Measurements from ENCODE around the gene EXOC3L1. TPM values are rescaled to one million over a fixed set of nuclear protein-coding genes. Genes with fewer than 3 reads are reported as not detected.

The EXOC3L1 gene
- polyA plus RNA-seq, 1 experiment = not detected

- H3K4me3 ChIP-seq (ENCODE audit: low read depth, low read length) = no peak overlapping the region
- H3K9me3 ChIP-seq (ENCODE audit: control insufficient read depth, insufficient read depth, low read length) = no peaks in the 10 kb centered on the region
- ChIA-PET POLR2A (interaction anchor here (0.5 to 0.7 kb wide), 2 partner anchors 10 to 27 kb away, joined by 3 read pairs; no protein-coding TSS in a partner anchor), CTCF (interaction anchor here (1.2 kb wide), 1 partner anchor 31 kb away, joined by 3 read pairs; no protein-coding TSS in a partner anchor)
- no peaks in the 10 kb centered on the region for H3K27me3 ChIP-seq (ENCODE audit: control insufficient read depth, insufficient read depth, low read length)
- no peak for DNase-seq (ENCODE audit: low read depth, low spot score)
- TF ChIP-seq, protein P1, sequence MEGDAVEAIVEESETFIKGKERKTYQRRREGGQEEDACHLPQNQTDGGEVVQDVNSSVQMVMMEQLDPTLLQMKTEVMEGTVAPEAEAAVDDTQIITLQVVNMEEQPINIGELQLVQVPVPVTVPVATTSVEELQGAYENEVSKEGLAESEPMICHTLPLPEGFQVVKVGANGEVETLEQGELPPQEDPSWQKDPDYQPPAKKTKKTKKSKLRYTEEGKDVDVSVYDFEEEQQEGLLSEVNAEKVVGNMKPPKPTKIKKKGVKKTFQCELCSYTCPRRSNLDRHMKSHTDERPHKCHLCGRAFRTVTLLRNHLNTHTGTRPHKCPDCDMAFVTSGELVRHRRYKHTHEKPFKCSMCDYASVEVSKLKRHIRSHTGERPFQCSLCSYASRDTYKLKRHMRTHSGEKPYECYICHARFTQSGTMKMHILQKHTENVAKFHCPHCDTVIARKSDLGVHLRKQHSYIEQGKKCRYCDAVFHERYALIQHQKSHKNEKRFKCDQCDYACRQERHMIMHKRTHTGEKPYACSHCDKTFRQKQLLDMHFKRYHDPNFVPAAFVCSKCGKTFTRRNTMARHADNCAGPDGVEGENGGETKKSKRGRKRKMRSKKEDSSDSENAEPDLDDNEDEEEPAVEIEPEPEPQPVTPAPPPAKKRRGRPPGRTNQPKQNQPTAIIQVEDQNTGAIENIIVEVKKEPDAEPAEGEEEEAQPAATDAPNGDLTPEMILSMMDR (IDR thresholded peaks at IDR 0.05; ENCODE audit: low read depth, low read length) = no peak
- H3K27ac ChIP-seq (ENCODE audit: low read depth, low read length) = no peak overlapping the region
These were observed 26.9 kb upstream of the EXOC3L1 start for GRCh38 chr16:67216612-67217490.

- Histone ChIP-seq H3K4me3 (ENCODE audit: low read depth, low read length) (no peak overlapping the region), H3K27ac (ENCODE audit: low read depth, low read length) (no peak overlapping the region), H3K27me3 (ENCODE audit: control insufficient read depth, insufficient read depth, low read length) (no peaks in the 10 kb centered on the region), H3K9me3 (ENCODE audit: control insufficient read depth, insufficient read depth, low read length) (no peaks in the 10 kb centered on the region)
- DNase-seq (ENCODE audit: low read depth, low spot score) = no peak
- ChIA-PET CTCF (no interaction called here), POLR2A (interaction anchor here (0.8 to 1.3 kb wide), 2 partner anchors 10 to 11 kb away, joined by 3 read pairs; partner anchors contain the start of gene TMEM208)
- TF ChIP-seq, protein P1 (IDR thresholded peaks at IDR 0.05; ENCODE audit: low read depth, low read length) = no peak
These were observed 25.8 kb upstream of the EXOC3L1 start for GRCh38 chr16:67215706-67216105.

- Histone ChIP-seq H3K9me3 (ENCODE audit: control insufficient read depth, insufficient read depth, low read length) (no peaks in the 10 kb centered on the region), H3K27me3 (ENCODE audit: control insufficient read depth, insufficient read depth, low read length) (no peaks in the 10 kb centered on the region), H3K4me3 (ENCODE audit: low read depth, low read length) (no peak overlapping the region), H3K27ac (ENCODE audit: low read depth, low read length) (no peak overlapping the region)
- CTCF ChIA-PET = interaction anchor here (1.2 kb wide), 1 partner anchor 15 kb away, joined by 4 read pairs; no protein-coding TSS in a partner anchor
- no peak for DNase-seq (ENCODE audit: low read depth, low spot score)
- TF ChIP-seq, protein P1 (IDR thresholded peaks at IDR 0.05; ENCODE audit: low read depth, low read length) = no peak
- POLR2A ChIA-PET = no interaction called here
These were observed 23.5 kb upstream of the EXOC3L1 start for GRCh38 chr16:67213197-67214019.

GRCh38 chr16:67212766-67213165, 22.8 kb upstream of the EXOC3L1 start:
- no peak for DNase-seq (ENCODE audit: low read depth, low spot score)
- H3K9me3 ChIP-seq (ENCODE audit: control insufficient read depth, insufficient read depth, low read length) = no peaks in the 10 kb centered on the region
- ChIA-PET POLR2A (no interaction called here), CTCF (interaction anchor here (1.5 kb wide), 1 partner anchor 57 kb away, joined by 3 read pairs; no protein-coding TSS in a partner anchor)
- TF ChIP-seq, protein P1 (IDR thresholded peaks at IDR 0.05; ENCODE audit: low read depth, low read length) = no peak
- H3K27me3 ChIP-seq (ENCODE audit: control insufficient read depth, insufficient read depth, low read length) = no peaks in the 10 kb centered on the region
- H3K27ac ChIP-seq (ENCODE audit: low read depth, low read length) = no peak overlapping the region
- no peak overlapping the region for H3K4me3 ChIP-seq (ENCODE audit: low read depth, low read length)
